IPS-18c (cell line): Measurements from ENCODE around the gene TCF15.

Source experiments
- H3K4me3 ChIP-seq: 2 replicates; pipeline ENCODE4 v1.7.0; 2013; ENCODE audit warnings: low read depth, mild to moderate bottlenecking, low read length, moderate library complexity; ENCODE audit not compliant: insufficient read depth
- H3K9me3 ChIP-seq: one replicate; pipeline ENCODE4 v1.6.1; 2013; ENCODE audit warnings: mild to moderate bottlenecking, low read length, moderate library complexity; ENCODE audit not compliant: control insufficient read depth, insufficient read depth

TCF15 gene

DNA sequence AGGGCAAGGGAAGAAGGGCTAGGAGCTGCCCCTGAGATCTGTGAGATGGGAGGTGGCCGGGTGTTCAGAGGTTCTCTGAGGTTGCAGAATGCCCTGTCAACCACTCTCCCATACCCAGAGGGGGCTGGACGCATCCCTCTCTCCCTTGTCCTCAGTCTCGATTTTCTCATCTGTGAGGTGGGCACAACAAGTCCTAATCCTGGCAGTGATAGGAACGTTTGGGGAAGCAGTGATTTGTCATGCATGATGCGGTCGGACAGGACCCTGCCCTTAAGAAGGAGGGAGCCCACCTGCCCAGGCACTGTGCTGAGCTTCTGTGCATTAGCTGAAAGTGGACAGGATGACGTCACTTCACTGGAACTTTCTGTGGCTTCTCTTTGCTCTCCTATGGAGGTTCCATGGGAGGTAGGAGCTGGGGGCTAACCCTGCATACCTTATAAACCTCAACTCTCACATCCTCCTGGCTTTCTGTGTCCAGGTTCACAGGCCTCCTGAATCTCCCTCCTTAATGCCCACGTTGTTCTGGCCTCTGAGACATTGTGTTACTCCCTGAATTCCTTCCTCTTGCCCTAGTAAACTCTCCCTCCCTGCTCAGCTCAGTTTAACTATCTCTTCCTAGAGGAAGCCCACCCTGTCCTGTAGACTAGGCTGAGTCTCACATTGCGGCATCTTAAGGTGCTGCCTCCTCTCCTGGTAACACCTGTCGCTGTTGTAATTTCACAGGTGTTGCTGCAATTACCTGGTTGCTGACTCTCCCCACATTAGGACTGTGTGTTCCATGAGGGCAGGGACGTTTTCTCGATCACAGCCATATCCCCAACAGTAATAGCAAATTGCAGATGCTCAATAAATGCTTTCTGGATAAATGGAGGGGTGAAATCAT lies 36.5 kb downstream of the TCF15 start:
- Histone ChIP-seq H3K9me3 (no peaks in the 10 kb centered on the region), H3K4me3 (no peak overlapping the region; the same call in 1 of the 2 replicates)

GRCh38 chr20:572727-573126 lies 37.4 kb downstream of the TCF15 start:
- no peak overlapping the region; the same call in 1 of the 2 replicates for H3K4me3 ChIP-seq

GRCh38 chr20:571754-572441 lies 38.2 kb downstream of the TCF15 start:
- Histone ChIP-seq H3K4me3 (no peak overlapping the region), H3K9me3 (no peaks in the 10 kb centered on the region)

More at GRCh38 chr20:572727-573126, 37.4 kb downstream of the TCF15 start:
- H3K9me3 ChIP-seq = no peaks in the 10 kb centered on the region

DNA sequence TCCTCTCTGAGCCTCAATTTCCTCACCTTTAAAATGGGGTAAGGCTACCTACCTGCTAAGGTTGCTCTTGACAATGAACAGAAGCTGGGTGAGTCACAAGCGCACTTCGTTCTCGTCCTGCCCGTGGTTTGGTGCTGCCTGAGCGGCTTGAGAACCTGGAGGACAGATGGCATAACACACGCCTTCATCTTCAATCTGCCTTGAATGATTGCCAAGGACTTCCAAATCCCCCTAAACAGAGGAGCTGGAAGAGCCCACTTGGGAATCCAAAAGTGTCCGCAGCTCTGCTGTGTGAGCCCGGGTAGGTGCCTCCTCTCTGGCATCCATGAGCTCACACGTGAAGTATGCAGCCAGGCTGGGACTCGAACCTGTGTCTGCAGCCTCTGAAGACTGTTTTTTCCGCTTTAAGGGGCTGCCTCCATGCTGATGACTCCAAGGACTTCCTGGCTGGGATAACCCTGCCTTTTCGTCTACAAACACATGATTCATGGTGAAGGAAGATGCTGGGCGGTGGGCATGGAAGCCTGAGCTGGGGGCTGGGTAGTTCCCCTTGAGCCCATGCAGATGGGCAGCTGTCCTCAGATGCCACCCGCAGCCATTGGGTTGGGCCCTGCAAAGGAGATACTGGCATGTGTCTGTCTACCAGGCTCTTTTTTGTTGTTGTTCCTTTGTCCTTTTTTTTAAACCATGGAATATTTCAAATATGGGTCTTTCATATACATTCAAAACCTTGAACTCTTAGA lies 41.3 kb downstream of the TCF15 start:
- Histone ChIP-seq H3K4me3 (no peak overlapping the region), H3K9me3 (no peaks in the 10 kb centered on the region)

GRCh38 chr20:568097-568652 lies 41.9 kb downstream of the TCF15 start:
- Histone ChIP-seq H3K9me3 (no peaks in the 10 kb centered on the region), H3K4me3 (no peak overlapping the region)

DNA sequence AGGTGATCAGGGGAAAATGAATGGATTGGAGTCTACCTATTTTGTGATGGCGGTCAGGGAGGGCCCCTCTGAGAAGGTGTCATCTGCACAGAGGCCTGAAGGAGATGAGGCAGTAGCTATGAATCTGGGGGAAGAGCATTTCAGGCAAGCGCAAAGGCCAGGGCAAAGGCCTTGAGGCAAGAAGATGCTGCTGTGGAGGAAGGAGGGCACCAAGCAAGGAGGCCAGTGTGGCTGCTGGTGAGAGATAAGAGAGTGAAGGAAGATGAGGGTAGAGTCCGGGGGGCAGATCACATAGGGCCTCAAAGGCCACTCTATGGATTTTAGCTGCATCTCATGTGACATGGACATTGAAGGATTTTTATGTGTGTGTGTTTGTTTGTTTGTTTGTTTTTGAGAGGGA lies 45.9 kb downstream of the TCF15 start:
- Histone ChIP-seq H3K9me3 (no peaks in the 10 kb centered on the region), H3K4me3 (no peak overlapping the region)

DNA sequence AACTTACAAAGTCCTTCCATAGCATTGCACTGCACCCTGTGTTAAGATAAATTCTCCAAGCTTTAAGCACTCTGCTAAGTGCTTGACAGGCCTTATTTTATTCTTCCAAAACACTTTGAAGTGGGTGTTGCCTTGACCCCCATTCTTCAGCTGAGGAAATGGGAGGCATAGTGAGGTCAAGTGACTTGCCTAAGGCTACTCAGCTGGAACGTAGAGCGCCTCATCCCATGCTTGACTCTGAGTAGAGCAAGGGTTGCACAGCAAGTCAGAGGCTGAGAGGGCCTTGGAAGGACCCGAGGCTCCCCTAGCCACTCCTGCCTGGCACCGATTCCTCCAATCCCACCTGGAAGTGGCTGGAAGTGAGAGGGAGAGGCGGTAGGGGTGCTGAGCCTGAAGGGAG lies 46.9 kb downstream of the TCF15 start:
- no peak overlapping the region for H3K4me3 ChIP-seq
- H3K9me3 ChIP-seq = no peaks in the 10 kb centered on the region

DNA sequence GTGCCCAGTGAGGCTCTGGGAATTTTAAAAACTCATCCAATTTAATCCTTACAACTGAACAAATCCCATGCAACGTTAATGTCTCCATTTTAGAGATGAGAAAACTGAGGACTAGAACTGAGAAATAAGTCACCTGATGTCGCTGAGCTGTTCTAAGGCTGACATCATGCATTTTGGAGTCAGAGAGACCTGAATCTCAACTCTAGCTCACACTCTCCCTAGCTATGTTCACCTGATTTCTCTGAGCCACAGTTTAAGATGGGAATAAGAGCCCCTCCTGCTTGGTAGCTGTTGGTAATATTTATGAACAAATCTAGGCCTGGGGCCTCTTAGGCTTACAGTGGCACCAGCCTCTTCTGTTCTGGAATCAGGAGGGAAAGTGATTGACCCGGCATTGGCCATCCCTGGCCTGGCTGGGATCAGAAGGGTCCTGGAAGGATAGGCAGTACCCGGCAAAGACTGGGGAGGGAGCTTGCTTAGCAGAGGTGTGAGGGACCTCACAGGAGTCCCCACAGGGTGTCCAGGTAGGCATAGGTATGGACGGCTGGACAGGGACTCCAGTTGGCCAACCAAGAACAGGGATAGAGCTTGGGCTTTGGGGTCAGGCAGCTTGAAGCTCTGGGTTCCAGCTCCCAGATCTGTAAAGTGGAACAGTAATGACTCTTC lies 47.7 kb downstream of the TCF15 start:
- no peaks in the 10 kb centered on the region for H3K9me3 ChIP-seq
- no peak overlapping the region for H3K4me3 ChIP-seq

DNA sequence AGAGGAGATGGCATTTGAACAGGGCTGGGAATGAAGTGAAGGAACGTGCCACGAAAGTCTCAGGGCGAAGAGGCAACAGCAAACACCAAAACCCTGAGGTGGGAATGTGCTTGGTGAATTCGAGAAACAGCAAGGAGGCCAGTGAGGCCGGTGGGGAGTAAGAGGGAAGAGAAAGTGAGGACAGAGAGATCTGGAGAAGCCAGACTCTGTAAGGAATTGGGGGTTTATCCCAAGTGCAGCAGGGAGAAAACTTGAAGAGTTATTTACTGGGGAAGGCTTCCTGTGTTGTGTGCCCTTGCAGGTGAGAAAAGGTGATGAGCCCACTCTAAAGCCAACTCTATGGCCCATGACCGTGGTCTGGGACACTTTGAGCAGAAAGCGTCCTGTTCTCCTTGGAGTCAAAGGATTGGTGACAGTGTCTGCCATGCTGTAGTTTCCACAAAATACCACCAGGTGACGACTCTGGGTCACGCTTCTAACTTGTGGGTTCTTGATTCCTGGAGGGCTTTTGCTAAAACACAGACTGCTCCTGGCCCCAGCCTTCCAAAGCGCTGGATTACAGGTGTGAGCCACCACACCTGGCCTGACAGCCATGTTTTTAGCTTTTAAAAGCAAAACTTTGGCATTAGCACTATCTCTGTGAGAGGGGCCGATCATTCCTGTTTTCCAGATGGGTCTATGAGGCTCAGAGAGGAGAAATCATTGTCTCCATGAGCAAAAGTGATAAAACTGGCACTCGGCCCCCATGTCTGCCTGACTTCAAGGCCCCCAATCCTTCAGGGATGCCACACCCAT lies 48.5 kb downstream of the TCF15 start:
- H3K4me3 ChIP-seq = no peak overlapping the region
- H3K9me3 ChIP-seq = no peaks in the 10 kb centered on the region

- Histone ChIP-seq H3K9me3 (no peaks in the 10 kb centered on the region), H3K4me3 (no peak overlapping the region)
These were observed 49.4 kb downstream of the TCF15 start for GRCh38 chr20:560680-561079.

DNA sequence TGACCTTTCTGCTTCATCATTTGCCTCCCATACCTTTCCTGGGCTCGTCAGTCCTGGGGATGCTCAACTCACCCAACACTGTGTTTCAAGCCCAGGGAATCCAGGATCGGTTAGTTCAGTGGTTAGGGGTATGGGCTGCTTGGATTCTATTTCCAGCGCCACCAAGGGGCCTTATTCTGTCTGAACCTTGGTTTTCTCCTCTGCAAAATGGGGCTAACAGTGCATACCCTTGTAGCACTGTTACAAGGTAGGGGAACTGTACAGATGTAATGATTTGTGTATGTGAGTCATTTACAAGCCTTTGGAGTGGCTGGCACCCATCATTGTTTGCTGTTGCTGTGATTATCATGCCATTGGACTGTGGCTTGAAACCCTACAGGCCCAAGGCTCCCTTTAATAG lies 52.0 kb downstream of the TCF15 start:
- H3K4me3 ChIP-seq = no peak overlapping the region
- H3K9me3 ChIP-seq = no peaks in the 10 kb centered on the region

DNA sequence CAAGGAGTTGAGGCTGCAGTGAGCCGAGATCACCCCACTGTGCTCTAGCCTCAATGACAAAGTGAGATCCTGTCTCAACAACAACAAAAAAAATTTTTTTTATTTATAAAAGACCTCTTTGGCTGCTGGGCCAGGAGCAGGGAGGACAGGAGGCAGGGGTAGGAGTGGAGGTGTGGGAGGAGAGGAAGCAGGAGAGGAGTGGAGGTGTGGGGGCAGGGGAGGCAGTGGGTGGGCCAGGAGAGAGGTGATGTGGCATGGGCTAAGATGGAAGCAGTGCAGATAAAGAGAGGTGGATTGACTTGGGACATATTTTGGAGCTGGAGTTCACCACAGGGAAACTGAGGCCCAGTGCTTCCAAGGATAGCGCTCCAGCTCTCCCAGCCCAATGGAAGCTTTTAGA lies 53.1 kb downstream of the TCF15 start:
- Histone ChIP-seq H3K9me3 (no peaks in the 10 kb centered on the region), H3K4me3 (no peak overlapping the region)

DNA sequence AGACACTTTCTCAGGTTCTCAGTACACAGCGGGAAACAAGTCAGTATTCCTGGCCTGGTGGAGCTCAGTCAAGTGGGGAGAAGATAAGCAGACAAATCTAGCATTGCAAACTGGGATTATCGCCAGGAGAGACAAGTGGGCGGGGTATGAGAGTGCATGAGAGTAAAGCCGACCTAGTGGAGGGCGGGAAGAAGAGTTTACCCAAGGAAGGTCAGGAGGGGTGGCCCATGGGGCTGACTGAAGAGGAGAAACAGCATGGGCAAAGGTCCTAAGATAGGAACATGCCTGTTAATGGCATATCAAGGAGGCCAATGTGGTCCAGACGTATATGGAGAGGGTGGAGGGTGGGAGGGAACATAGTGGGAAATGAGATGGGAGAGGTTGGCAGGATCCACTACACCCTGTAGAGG lies 54.1 kb downstream of the TCF15 start:
- H3K9me3 ChIP-seq = no peaks in the 10 kb centered on the region
- no peak overlapping the region for H3K4me3 ChIP-seq
